Adipocyte (in vitro differentiated cells): ENCODE results near the gene R3HDM2.

Experiments used
- DNase-seq: peaks from one replicate; pipeline ENCODE4 v3.0.0-alpha.2; 2015; ENCODE audit warnings: low read depth
- H3K27me3 ChIP-seq: replicated peaks from 2 replicates; pipeline ENCODE4 v1.7.0; 2013; ENCODE audit warnings: mild to moderate bottlenecking, low read length, moderate library complexity; ENCODE audit not compliant: control insufficient read depth, insufficient read depth
- H3K36me3 ChIP-seq: 2 replicates; pipeline ENCODE4 v1.7.0; 2013; ENCODE audit warnings: low read length, mild to moderate bottlenecking, moderate library complexity; ENCODE audit not compliant: control insufficient read depth, insufficient read depth, severe bottlenecking
- H3K4me1 ChIP-seq: 2 replicates; pipeline ENCODE4 v1.7.0; 2013; ENCODE audit warnings: mild to moderate bottlenecking, low read length, moderate library complexity; ENCODE audit not compliant: control insufficient read depth, insufficient read depth
- H3K4me3 ChIP-seq: 2 replicates; pipeline ENCODE4 v1.7.0; 2013; ENCODE audit warnings: mild to moderate bottlenecking, low read length, moderate library complexity
- H3K9ac ChIP-seq: 2 replicates; pipeline ENCODE4 v1.7.0; 2013; ENCODE audit warnings: mild to moderate bottlenecking, low read length, moderate library complexity
- H3K9me3 ChIP-seq: 2 replicates; pipeline ENCODE4 v1.7.0; 2013; ENCODE audit warnings: mild to moderate bottlenecking, low read length, moderate library complexity; ENCODE audit not compliant: control insufficient read depth

Gene R3HDM2

GRCh38 chr12:57227315-57228115, 203.3 kb downstream of the R3HDM2 start:
- no peak for DNase-seq
- Histone ChIP-seq H3K4me1 (peaks cover 30% of the 10 kb centered on the region), H3K4me3 (no peak overlapping the region), H3K9me3 (no peaks in the 10 kb centered on the region), H3K27me3 (no peaks in the 10 kb centered on the region), H3K9ac (peak overlapping the region; percentile 10), H3K36me3 (peaks cover 15% of the 10 kb centered on the region)

GRCh38 chr12:57226588-57227314, 204.1 kb downstream of the R3HDM2 start:
- Histone ChIP-seq H3K4me1 (peaks cover 28% of the 10 kb centered on the region), H3K9ac (peak overlapping the region; percentile 10), H3K9me3 (no peaks in the 10 kb centered on the region), H3K4me3 (no peak overlapping the region), H3K36me3 (peaks cover 8% of the 10 kb centered on the region), H3K27me3 (no peaks in the 10 kb centered on the region)
- DNase-seq: no peak

- Histone ChIP-seq H3K9ac (no peak overlapping the region), H3K9me3 (no peaks in the 10 kb centered on the region), H3K36me3 (no peaks in the 10 kb centered on the region), H3K4me1 (peaks cover 18% of the 10 kb centered on the region), H3K4me3 (no peak overlapping the region), H3K27me3 (peaks cover 6% of the 10 kb centered on the region)
- DNase-seq: no peak
Observed at GRCh38 chr12:57225680-57226210, 205.1 kb downstream of the R3HDM2 start.

- Histone ChIP-seq H3K36me3 (no peaks in the 10 kb centered on the region), H3K9ac (no peak overlapping the region), H3K4me1 (peaks cover 13% of the 10 kb centered on the region), H3K9me3 (no peaks in the 10 kb centered on the region), H3K4me3 (no peak overlapping the region), H3K27me3 (peaks cover 7% of the 10 kb centered on the region)
- no peak for DNase-seq
Observed at GRCh38 chr12:57224973-57225679, 205.7 kb downstream of the R3HDM2 start.

GRCh38 chr12:57224278-57224972, 206.4 kb downstream of the R3HDM2 start:
- Histone ChIP-seq H3K4me3 (no peak overlapping the region), H3K4me1 (peaks cover 13% of the 10 kb centered on the region), H3K9ac (no peak overlapping the region), H3K27me3 (peaks cover 7% of the 10 kb centered on the region), H3K36me3 (no peaks in the 10 kb centered on the region), H3K9me3 (no peaks in the 10 kb centered on the region)
- DNase-seq: no peak

- peaks cover 7% of the 10 kb centered on the region for H3K27me3 ChIP-seq
- no peaks in the 10 kb centered on the region for H3K36me3 ChIP-seq
- DNase-seq: no peak
- no peaks in the 10 kb centered on the region for H3K9me3 ChIP-seq
- peaks cover 14% of the 10 kb centered on the region for H3K4me1 ChIP-seq
- no peak overlapping the region for H3K4me3 ChIP-seq
- no peak overlapping the region for H3K9ac ChIP-seq
Observed at GRCh38 chr12:57223191-57224165, 207.4 kb downstream of the R3HDM2 start.

GRCh38 chr12:57222286-57223190, 208.3 kb downstream of the R3HDM2 start:
- no peak for DNase-seq
- Histone ChIP-seq H3K4me3 (no peak overlapping the region), H3K27me3 (peaks cover 7% of the 10 kb centered on the region), H3K9ac (no peak overlapping the region), H3K9me3 (no peaks in the 10 kb centered on the region), H3K4me1 (peaks cover 22% of the 10 kb centered on the region), H3K36me3 (no peaks in the 10 kb centered on the region)

GRCh38 chr12:57221169-57221917, 209.5 kb downstream of the R3HDM2 start:
- no peaks in the 10 kb centered on the region for H3K9me3 ChIP-seq
- H3K4me3 ChIP-seq: no peak overlapping the region
- no peaks in the 10 kb centered on the region for H3K36me3 ChIP-seq
- no peak for DNase-seq
- H3K4me1 ChIP-seq: peaks cover 23% of the 10 kb centered on the region
- no peak overlapping the region for H3K9ac ChIP-seq
- peaks cover 7% of the 10 kb centered on the region for H3K27me3 ChIP-seq

GRCh38 chr12:57220770-57221168, 210.1 kb downstream of the R3HDM2 start:
- H3K27me3 ChIP-seq: peaks cover 7% of the 10 kb centered on the region
- no peak for DNase-seq
- H3K4me3 ChIP-seq: no peak overlapping the region
- no peaks in the 10 kb centered on the region for H3K9me3 ChIP-seq
- no peak overlapping the region for H3K9ac ChIP-seq
- peaks cover 25% of the 10 kb centered on the region for H3K4me1 ChIP-seq
- H3K36me3 ChIP-seq: no peaks in the 10 kb centered on the region
